ENCODE data around the gene NTN3. TPM values are rescaled to one million over a fixed set of nuclear protein-coding genes. Genes with fewer than 3 reads are reported as not detected.

Gene NTN3
- total RNA-seq, 1 donor from 2014 or later = 0.36 TPM

- DNase-seq (ENCODE audit: low spot score) (no peak), ATAC-seq (no peak)
- intact Hi-C loops (cut with DNase I) = no loop called here
Measured at GRCh38 chr16:2462031-2462866, 8.8 kb upstream of the NTN3 start.

- intact Hi-C loops (cut with DNase I) = no loop called here
- ATAC-seq (no peak), DNase-seq (ENCODE audit: low spot score) (no peak)
Measured at GRCh38 chr16:2464333-2464732, 6.8 kb upstream of the NTN3 start.

- DNase-seq (ENCODE audit: low spot score) = no peak
- intact Hi-C loops (cut with DNase I) = no loop called here
- ATAC-seq = no peak
Measured at GRCh38 chr16:2465653-2466415, 5.3 kb upstream of the NTN3 start.

- intact Hi-C loops (cut with DNase I) = no loop called here
- ATAC-seq (no peak), DNase-seq (ENCODE audit: low spot score) (no peak)
Measured at GRCh38 chr16:2466667-2467527, 4.2 kb upstream of the NTN3 start.

- peak; percentile 87 for DNase-seq (ENCODE audit: low spot score)
- intact Hi-C loops (cut with DNase I) = no loop called here
- peak; percentile 92 for ATAC-seq
Measured at GRCh38 chr16:2467528-2468232, 3.4 kb upstream of the NTN3 start.

- intact Hi-C loops (cut with DNase I) = no loop called here
- DNase-seq (ENCODE audit: low spot score) (peak; percentile 64), ATAC-seq (peak; percentile 2)
Measured at GRCh38 chr16:2468233-2468724, 2.8 kb upstream of the NTN3 start.

GRCh38 chr16:2468725-2469398, 2.2 kb upstream of the NTN3 start:
- DNase-seq (ENCODE audit: low spot score) = peak; percentile 57
- ATAC-seq = peak; percentile 6
- intact Hi-C loops (cut with DNase I) = no loop called here

GRCh38 chr16:2469399-2470233, 1.5 kb upstream of the NTN3 start:
- ATAC-seq (no peak), DNase-seq (ENCODE audit: low spot score) (peak; percentile 59)
- intact Hi-C loops (cut with DNase I) = no loop called here

- ATAC-seq (no peak), DNase-seq (ENCODE audit: low spot score) (peak; percentile 52)
- intact Hi-C loops (cut with DNase I) = no loop called here
Measured at GRCh38 chr16:2470234-2470601, 879 bp upstream of the NTN3 start.

- intact Hi-C loops (cut with DNase I) = no loop called here
- DNase-seq (ENCODE audit: low spot score) (no peak), ATAC-seq (no peak)
Measured at GRCh38 chr16:2470603-2471015, 488 bp upstream of the NTN3 start.

- ATAC-seq (no peak), DNase-seq (ENCODE audit: low spot score) (no peak)
- intact Hi-C loops (cut with DNase I) = no loop called here
Measured at GRCh38 chr16:2471653-2472487, 773 bp downstream of the NTN3 start.

- intact Hi-C loops (cut with DNase I) = no loop called here
- no peak for ATAC-seq
- no peak for DNase-seq (ENCODE audit: low spot score)
Measured at GRCh38 chr16:2472488-2472864, 1.4 kb downstream of the NTN3 start.

GRCh38 chr16:2472885-2473445, 1.9 kb downstream of the NTN3 start:
- DNase-seq (ENCODE audit: low spot score) (no peak), ATAC-seq (no peak)
- intact Hi-C loops (cut with DNase I) = no loop called here

- no peak for DNase-seq (ENCODE audit: low spot score)
- ATAC-seq = no peak
- intact Hi-C loops (cut with DNase I) = no loop called here
Measured at GRCh38 chr16:2473446-2473926, 2.4 kb downstream of the NTN3 start.

- DNase-seq (ENCODE audit: low spot score) (no peak), ATAC-seq (peak; percentile 34)
- intact Hi-C loops (cut with DNase I) = no loop called here
Measured at GRCh38 chr16:2473999-2474876, 3.1 kb downstream of the NTN3 start.

All from sciatic nerve (tissue), 2 donors.